Omental fat pad (tissue), 4 donors: ENCODE data around the gene REP15. TPM values are rescaled to one million over a fixed set of nuclear protein-coding genes. Genes with fewer than 3 reads are reported as not detected.

ENCODE experiments used
- ATAC-seq: fragments of 150-250 bp; one replicate; pipeline ENCODE4 v1.9.1; 2016; ENCODE audit warnings: mild to moderate bottlenecking, moderate library complexity; ENCODE audit not compliant: low FRiP score
- DNase-seq: peaks from one replicate; pipeline ENCODE4 v3.0.0-alpha.2; 2019; ENCODE audit warnings: low spot score
- total RNA-seq, 4 donors: library from RNA; depleted of rRNA; stranded (reverse); fragments of >200 nt; gene quantifications; one replicate each; pipeline ENCODE4 v1.1.0, GENCODE V29; 2016
- TF ChIP-seq, protein P1 (sequence below), 3 donors: fragments of 450-650 bp; IDR thresholded peaks; one replicate each; pipeline ENCODE4 v1.5.1; 2016 to 2017; ENCODE audit warnings: antibody characterized with exemption in 3 of 3, mild to moderate bottlenecking in 3 of 3, moderate library complexity in 2 of 3

REP15 gene
- total RNA-seq, 4 donors from 2014 or later, result 0.96 to 13.1 (median 3.1) TPM

GRCh38 chr12:27680619-27681018, 15.6 kb upstream of the REP15 start:
- TF ChIP-seq, protein P1, sequence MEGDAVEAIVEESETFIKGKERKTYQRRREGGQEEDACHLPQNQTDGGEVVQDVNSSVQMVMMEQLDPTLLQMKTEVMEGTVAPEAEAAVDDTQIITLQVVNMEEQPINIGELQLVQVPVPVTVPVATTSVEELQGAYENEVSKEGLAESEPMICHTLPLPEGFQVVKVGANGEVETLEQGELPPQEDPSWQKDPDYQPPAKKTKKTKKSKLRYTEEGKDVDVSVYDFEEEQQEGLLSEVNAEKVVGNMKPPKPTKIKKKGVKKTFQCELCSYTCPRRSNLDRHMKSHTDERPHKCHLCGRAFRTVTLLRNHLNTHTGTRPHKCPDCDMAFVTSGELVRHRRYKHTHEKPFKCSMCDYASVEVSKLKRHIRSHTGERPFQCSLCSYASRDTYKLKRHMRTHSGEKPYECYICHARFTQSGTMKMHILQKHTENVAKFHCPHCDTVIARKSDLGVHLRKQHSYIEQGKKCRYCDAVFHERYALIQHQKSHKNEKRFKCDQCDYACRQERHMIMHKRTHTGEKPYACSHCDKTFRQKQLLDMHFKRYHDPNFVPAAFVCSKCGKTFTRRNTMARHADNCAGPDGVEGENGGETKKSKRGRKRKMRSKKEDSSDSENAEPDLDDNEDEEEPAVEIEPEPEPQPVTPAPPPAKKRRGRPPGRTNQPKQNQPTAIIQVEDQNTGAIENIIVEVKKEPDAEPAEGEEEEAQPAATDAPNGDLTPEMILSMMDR (IDR thresholded peaks at IDR 0.05), result no peak
- DNase-seq (no peak), ATAC-seq (no peak)

GRCh38 chr12:27682534-27682933, 13.7 kb upstream of the REP15 start:
- TF ChIP-seq, protein P1 (IDR thresholded peaks at IDR 0.05), result no peak
- DNase-seq (no peak), ATAC-seq (no peak)

DNA sequence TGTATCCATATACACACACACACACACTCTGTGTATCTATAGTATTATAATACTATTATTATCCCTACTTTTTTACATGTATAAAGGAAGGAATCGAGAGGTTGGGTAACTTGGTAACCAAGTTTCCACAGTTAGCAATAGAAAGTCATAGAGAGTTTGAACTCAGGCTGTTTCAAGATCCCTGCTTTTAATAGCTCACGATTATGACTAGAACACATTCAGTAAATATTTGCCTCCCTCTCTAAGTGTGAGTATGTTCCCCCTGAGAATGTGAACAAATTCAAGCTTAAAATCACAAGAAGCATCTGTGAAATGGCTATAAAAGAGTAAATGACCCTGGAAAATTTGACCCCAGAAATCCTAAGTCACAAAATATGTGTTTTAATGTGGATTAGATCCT, 11.0 kb upstream of the REP15 start:
- TF ChIP-seq, protein P1 (IDR thresholded peaks at IDR 0.05), result no peak
- ATAC-seq, result no peak
- no peak for DNase-seq

DNA sequence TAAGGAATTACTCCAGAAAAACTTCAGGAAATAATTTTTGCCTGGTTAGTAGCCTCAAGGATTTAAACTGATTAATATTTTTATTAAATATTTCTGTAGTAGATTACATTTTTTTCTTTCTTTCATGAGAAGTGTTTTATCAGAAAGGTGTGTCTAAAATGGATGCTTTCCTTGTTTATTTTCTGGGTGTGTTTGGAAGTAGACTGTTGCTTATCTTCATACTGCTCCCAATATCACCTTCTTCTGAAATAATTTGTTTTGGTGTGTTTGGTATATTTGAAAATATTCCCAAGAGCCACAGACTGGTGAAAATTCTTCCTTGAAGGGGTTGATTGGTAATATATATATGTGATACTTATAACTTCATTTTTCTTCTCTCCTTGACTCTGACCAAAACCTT, 10.1 kb upstream of the REP15 start:
- no peak for ATAC-seq
- TF ChIP-seq, protein P1 (IDR thresholded peaks at IDR 0.05), result no peak
- DNase-seq, result no peak

GRCh38 chr12:27688671-27689070, 7.6 kb upstream of the REP15 start:
- ATAC-seq (no peak), DNase-seq (no peak)
- TF ChIP-seq, protein P1 (IDR thresholded peaks at IDR 0.05), result no peak

DNA sequence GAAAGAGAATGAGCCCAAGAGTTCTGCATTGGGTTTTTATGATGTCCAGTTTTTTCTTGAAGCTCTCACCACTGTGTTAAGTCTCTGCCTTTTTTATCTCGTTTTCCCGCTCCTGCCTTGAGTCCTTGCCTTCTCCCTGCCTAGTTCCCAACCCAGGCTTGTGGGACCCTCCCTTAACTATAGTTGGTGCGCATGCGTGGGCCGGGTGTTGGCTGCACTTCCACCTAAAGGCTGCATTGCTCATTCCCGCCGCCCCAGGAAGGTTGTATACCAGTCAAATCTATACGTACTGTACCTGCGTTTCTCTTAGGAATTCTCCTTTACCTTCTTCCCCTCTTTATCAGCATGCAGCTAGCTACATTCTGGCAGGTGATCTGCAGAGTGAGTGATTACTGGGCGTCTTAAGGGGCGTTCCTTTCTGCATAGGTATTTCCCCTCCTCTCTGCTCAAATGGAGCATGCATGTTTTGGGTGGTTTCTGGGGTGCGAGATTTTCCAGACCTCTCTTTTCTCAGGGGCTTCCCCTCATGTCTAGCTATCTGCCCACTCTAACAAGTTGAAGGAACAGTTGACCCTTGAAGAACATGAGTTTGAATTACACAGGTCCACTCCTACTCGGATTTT, 6.6 kb upstream of the REP15 start:
- TF ChIP-seq, protein P1 (IDR thresholded peaks at IDR 0.05), result no peak
- no peak for DNase-seq
- ATAC-seq, result no peak

DNA sequence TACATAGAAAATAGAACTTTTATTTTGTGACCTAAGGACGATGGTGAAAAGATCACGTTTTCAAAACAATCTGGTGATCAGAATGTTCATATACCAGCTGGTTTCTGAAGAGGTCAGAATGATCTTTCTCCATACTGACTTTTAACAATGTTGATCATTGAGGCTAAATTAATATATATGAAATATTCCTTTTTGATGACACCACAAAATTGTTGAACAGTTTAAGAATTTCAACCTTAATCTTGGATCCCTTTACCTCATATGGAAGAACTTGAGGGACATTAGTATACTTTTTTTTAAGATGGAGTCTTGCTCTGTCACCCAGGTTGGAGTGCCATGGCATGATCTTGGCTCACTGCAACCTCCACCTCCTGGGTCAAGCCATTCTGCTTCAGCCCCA, 2.8 kb upstream of the REP15 start:
- no peak for ATAC-seq
- TF ChIP-seq, protein P1 (IDR thresholded peaks at IDR 0.05), result no peak
- DNase-seq, result no peak
